ENCODE results near the gene PFDN5. TPM values are rescaled to one million over a fixed set of nuclear protein-coding genes. Genes with fewer than 3 reads are reported as not detected.
A peak's percentile ranks its signal among the peaks of the same experiment; 100 is the strongest.
"Not testable (repeated sequence)": the region's sequence is repeated elsewhere in the genome, so short reads cannot be mapped to it uniquely, and the experiment has no call there.

The PFDN5 gene
- total RNA-seq, 1 experiment from 2014 or later: 387 TPM

DNA sequence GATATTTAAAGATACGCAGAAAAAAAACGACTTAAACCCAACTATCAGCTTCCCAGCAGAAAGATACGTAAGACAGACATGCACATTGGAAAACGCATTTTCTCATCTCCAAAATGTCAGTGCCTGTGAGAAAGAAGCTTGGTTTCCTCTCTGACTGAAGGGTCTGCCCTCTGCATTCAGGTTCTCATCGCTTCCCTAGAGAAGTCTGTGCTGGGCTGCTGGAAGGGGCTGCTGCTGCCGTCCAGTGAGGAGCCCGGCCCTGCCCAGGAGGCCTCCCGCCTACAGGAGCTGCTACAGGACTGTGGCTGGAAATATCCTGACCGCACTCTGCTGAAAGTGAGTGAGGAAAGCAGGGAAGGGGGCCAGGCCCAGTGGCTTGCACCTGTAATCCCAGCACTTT, 4.7 kb upstream of the PFDN5 start:
- Histone ChIP-seq H3K9me2 (replicated peaks; ENCODE audit: insufficient read depth, low read length) (no peaks in the 10 kb centered on the region), H4K20me1 (ENCODE audit: insufficient read depth, low read depth, low read length) (no peaks in the 10 kb centered on the region), H3K36me3 (ENCODE audit: insufficient read depth, low read length) (peaks cover 8% of the 10 kb centered on the region; the same call in 1 of the 2 replicates), H3K27ac (ENCODE audit: low read length) (no peak overlapping the region), H3K9ac (ENCODE audit: low read length) (no peak overlapping the region), H3K27me3 (ENCODE audit: low read length) (no peaks in the 10 kb centered on the region), H3K4me2 (ENCODE audit: low read depth, low read length, poor library complexity, severe bottlenecking) (no peak overlapping the region), H3K9me3 (ENCODE audit: low read length) (no peaks in the 10 kb centered on the region), H2AFZ (ENCODE audit: low read length) (no peak overlapping the region), H3K4me3 (ENCODE audit: low read length) (no peak overlapping the region), H3K4me1 (ENCODE audit: low read length) (peaks cover 6% of the 10 kb centered on the region), H3K79me2 (ENCODE audit: low read length) (peaks cover 3% of the 10 kb centered on the region)
- no peak for DNase-seq

DNA sequence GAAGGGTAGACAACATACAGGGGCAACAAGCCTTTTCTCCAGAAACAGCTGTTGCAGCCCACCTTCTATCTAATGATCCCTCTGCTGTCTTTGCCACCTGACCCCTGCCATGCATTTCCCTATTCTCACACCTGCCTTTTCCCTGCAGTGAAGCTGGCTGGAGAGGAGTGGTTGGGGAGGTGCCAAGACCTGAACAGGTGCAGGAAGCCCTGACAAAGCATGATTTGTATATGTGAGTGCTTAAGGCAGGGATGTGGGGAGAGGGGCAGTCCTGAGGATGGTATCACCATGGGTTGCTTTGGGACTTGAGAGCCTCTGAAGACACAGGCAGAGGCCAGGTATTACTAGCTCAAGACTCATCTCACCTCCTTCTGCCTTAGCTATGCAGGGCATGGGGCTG, 2.9 kb upstream of the PFDN5 start:
- Histone ChIP-seq H3K79me2 (ENCODE audit: low read length) (peaks cover 20% of the 10 kb centered on the region), H4K20me1 (ENCODE audit: insufficient read depth, low read depth, low read length) (no peaks in the 10 kb centered on the region), H3K4me1 (ENCODE audit: low read length) (peaks cover 20% of the 10 kb centered on the region), H3K27ac (ENCODE audit: low read length) (no peak overlapping the region), H3K27me3 (ENCODE audit: low read length) (no peaks in the 10 kb centered on the region), H3K9ac (ENCODE audit: low read length) (no peak overlapping the region), H2AFZ (ENCODE audit: low read length) (no peak overlapping the region), H3K4me3 (ENCODE audit: low read length) (no peak overlapping the region), H3K9me3 (ENCODE audit: low read length) (no peaks in the 10 kb centered on the region), H3K36me3 (ENCODE audit: insufficient read depth, low read length) (peaks cover 9% of the 10 kb centered on the region; the same call in 1 of the 2 replicates), H3K9me2 (replicated peaks; ENCODE audit: insufficient read depth, low read length) (no peaks in the 10 kb centered on the region), H3K4me2 (ENCODE audit: low read depth, low read length, poor library complexity, severe bottlenecking) (no peak overlapping the region)
- DNase-seq: no peak

DNA sequence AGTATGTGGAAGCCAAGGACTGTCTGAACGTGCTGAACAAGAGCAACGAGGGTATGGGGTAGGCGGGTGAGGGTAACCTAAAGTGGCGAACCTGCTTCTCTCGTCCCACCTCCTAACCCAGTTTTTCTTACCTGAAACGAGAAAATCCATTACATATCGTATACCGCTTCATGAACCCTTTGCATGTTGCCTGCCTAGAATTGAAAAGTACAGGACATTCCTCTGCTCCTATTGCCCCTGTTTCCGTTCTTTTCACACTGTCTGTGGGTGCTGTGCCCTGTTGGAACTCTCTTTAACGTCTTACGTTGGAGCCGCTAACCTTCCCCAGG, 513 bp downstream of the PFDN5 start:
- peak overlapping the region; percentile 14; the same call in 1 of the 2 replicates for H2AFZ ChIP-seq (ENCODE audit: low read length)
- H3K27me3 ChIP-seq (ENCODE audit: low read length): no peaks in the 10 kb centered on the region
- peak overlapping the region; percentile 89 for H3K4me3 ChIP-seq (ENCODE audit: low read length)
- no peaks in the 10 kb centered on the region for H4K20me1 ChIP-seq (ENCODE audit: insufficient read depth, low read depth, low read length)
- DNase-seq: no peak
- H3K27ac ChIP-seq (ENCODE audit: low read length): peak overlapping the region; percentile 19; the same call in 1 of the 2 replicates
- H3K36me3 ChIP-seq (ENCODE audit: insufficient read depth, low read length): peaks cover 11% of the 10 kb centered on the region
- H3K9me2 ChIP-seq (replicated peaks; ENCODE audit: insufficient read depth, low read length): no peaks in the 10 kb centered on the region
- no peaks in the 10 kb centered on the region for H3K9me3 ChIP-seq (ENCODE audit: low read length)
- peaks cover 36% of the 10 kb centered on the region for H3K79me2 ChIP-seq (ENCODE audit: low read length)
- H3K4me2 ChIP-seq (ENCODE audit: low read depth, low read length, poor library complexity, severe bottlenecking): peak overlapping the region; percentile 82
- peaks cover 41% of the 10 kb centered on the region for H3K4me1 ChIP-seq (ENCODE audit: low read length)
- peak overlapping the region; percentile 89 for H3K9ac ChIP-seq (ENCODE audit: low read length)

DNA sequence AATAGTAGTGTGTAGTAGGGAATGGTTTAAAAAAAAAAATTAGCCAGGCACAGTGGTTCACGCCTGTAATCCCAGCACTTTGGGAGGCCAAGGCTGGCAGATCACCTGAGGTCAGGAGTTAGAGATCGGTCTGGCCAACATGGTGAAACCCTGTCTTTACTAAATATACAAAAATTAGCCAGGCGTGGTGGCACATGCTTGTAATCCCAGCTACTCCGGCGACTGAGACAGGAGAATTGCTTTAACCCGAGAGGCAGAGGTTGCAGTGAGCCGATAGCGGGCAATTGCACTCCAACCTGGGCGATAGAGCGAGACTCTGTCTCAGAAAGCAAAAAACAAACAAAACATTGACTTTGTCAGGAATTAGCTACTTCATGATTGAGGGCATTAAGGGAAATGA, 1.8 kb downstream of the PFDN5 start:
- peaks cover 16% of the 10 kb centered on the region for H3K36me3 ChIP-seq (ENCODE audit: insufficient read depth, low read length)
- H2AFZ ChIP-seq (ENCODE audit: low read length); H3K9me2 ChIP-seq (replicated peaks; ENCODE audit: insufficient read depth, low read length); H3K9me3 ChIP-seq (ENCODE audit: low read length); H3K27me3 ChIP-seq (ENCODE audit: low read length); H3K27ac ChIP-seq (ENCODE audit: low read length); H4K20me1 ChIP-seq (ENCODE audit: insufficient read depth, low read depth, low read length); H3K4me3 ChIP-seq (ENCODE audit: low read length); DNase-seq: not testable (repeated sequence)
- peaks cover 49% of the 10 kb centered on the region for H3K4me1 ChIP-seq (ENCODE audit: low read length)
- H3K79me2 ChIP-seq (ENCODE audit: low read length): peaks cover 49% of the 10 kb centered on the region
- H3K9ac ChIP-seq (ENCODE audit: low read length): peak overlapping the region; percentile 89
- peak overlapping the region; percentile 82 for H3K4me2 ChIP-seq (ENCODE audit: low read depth, low read length, poor library complexity, severe bottlenecking)

DNA sequence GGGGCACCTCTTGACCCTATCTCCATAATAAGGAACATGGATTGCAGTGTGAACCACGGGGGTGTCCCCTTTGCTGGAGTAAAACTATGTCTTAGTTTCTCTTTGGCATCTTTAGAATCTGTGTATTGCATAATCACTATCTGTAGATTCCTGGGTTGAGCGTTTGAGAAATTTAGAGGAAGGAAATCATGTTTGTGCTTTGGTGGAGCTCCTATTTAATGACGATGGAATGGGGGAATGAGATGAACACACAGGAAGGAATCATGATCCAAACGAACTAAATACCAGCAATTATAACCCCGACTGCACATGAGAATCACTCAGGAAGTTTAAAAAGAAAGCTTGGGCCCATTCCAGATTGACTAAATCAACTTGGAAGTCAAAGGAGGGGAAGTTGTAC, 2.8 kb downstream of the PFDN5 start:
- Histone ChIP-seq H3K9me2 (replicated peaks; ENCODE audit: insufficient read depth, low read length) (no peaks in the 10 kb centered on the region), H3K27ac (ENCODE audit: low read length) (no peak overlapping the region), H3K9ac (ENCODE audit: low read length) (0 out of 2 replicates have a peak overlapping the region, but pooled peaks have one; percentile 7), H3K4me1 (ENCODE audit: low read length) (peaks cover 55% of the 10 kb centered on the region), H3K9me3 (ENCODE audit: low read length) (no peaks in the 10 kb centered on the region), H3K4me3 (ENCODE audit: low read length) (no peak overlapping the region), H3K79me2 (ENCODE audit: low read length) (peaks cover 59% of the 10 kb centered on the region), H2AFZ (ENCODE audit: low read length) (no peak overlapping the region), H3K36me3 (ENCODE audit: insufficient read depth, low read length) (peaks cover 26% of the 10 kb centered on the region), H3K27me3 (ENCODE audit: low read length) (no peaks in the 10 kb centered on the region), H3K4me2 (ENCODE audit: low read depth, low read length, poor library complexity, severe bottlenecking) (no peak overlapping the region), H4K20me1 (ENCODE audit: insufficient read depth, low read depth, low read length) (no peaks in the 10 kb centered on the region)
- DNase-seq: no peak

DNA sequence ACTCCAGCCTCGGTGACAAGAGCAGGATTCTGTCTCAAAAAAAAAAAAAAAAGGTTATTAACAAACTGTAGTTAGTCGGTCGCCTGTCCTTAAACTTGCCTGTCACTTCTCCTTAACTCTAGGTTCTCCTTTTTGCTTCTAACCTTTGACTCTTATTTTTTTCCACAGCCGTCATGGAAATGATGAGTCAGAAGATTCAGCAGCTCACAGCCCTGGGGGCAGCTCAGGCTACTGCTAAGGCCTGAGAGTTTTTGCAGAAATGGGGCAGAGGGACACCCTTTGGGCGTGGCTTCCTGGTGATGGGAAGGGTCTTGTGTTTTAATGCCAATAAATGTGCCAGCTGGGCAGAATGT, 3.7 kb downstream of the PFDN5 start:
- H3K79me2 ChIP-seq (ENCODE audit: low read length): peaks cover 64% of the 10 kb centered on the region
- no peak overlapping the region for H2AFZ ChIP-seq (ENCODE audit: low read length)
- H3K36me3 ChIP-seq (ENCODE audit: insufficient read depth, low read length): peaks cover 30% of the 10 kb centered on the region
- no peaks in the 10 kb centered on the region for H4K20me1 ChIP-seq (ENCODE audit: insufficient read depth, low read depth, low read length)
- DNase-seq: peak; percentile 74
- no peaks in the 10 kb centered on the region for H3K9me2 ChIP-seq (replicated peaks; ENCODE audit: insufficient read depth, low read length)
- H3K9me3 ChIP-seq (ENCODE audit: low read length): no peaks in the 10 kb centered on the region
- no peak overlapping the region for H3K27ac ChIP-seq (ENCODE audit: low read length)
- peak overlapping the region; percentile 94 for H3K4me3 ChIP-seq (ENCODE audit: low read length)
- H3K9ac ChIP-seq (ENCODE audit: low read length): peak overlapping the region; percentile 93
- peaks cover 55% of the 10 kb centered on the region for H3K4me1 ChIP-seq (ENCODE audit: low read length)
- H3K4me2 ChIP-seq (ENCODE audit: low read depth, low read length, poor library complexity, severe bottlenecking): peak overlapping the region; percentile 89
- H3K27me3 ChIP-seq (ENCODE audit: low read length): no peaks in the 10 kb centered on the region

DNA sequence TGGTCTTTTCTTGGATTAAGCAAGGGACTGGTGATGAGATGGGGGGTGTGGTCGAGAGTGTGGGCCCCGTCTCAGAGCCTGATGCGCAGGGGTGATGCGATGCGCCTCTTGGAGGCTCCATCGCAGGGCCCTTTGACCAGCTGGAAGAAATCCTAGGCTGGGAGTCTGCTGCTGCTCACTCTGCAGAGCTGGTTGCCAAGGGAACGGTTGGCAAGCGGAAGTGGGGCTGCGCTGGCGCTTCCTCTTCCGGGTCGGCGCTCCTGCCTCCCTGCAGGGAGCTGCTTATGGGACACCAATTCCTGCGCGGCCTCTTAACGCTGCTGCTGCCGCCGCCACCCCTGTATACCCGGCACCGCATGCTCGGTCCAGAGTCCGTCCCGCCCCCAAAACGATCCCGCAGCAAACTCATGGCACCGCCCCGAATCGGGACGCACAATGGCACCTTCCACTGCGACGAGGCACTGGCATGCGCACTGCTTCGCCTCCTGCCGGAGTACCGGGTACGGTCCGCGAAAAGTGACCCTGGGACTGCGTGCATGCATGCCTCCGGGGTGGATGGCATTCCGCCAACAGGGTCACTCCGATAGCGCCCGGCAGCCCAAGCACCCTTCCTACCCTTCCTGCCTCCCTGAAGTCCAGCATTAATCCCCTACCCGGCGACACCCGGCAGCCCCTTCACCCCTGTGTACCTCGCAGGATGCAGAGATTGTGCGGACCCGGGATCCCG, 4.3 kb downstream of the PFDN5 start, which contains the start of gene MYG1:
TSS of gene MYG1 (plus strand) at position 242 of the 727 bp plus-strand sequence. CDS start at position 285, 43 bp downstream.
- Histone ChIP-seq H4K20me1 (ENCODE audit: insufficient read depth, low read depth, low read length) (no peaks in the 10 kb centered on the region), H3K4me2 (ENCODE audit: low read depth, low read length, poor library complexity, severe bottlenecking) (peak within 1 kb of the TSS; percentile 89), H3K36me3 (ENCODE audit: insufficient read depth, low read length) (peaks cover 30% of the 10 kb centered on the region), H3K4me1 (ENCODE audit: low read length) (peaks cover 55% of the 10 kb centered on the region), H3K27me3 (ENCODE audit: low read length) (no peaks in the 10 kb centered on the region), H3K27ac (ENCODE audit: low read length) (peak within 1 kb of the TSS; percentile 8; the same call in 1 of the 2 replicates), H3K79me2 (ENCODE audit: low read length) (peaks cover 64% of the 10 kb centered on the region), H3K9ac (ENCODE audit: low read length) (peak within 1 kb of the TSS; percentile 93), H3K4me3 (ENCODE audit: low read length) (peak within 1 kb of the TSS; percentile 94), H3K9me3 (ENCODE audit: low read length) (no peaks in the 10 kb centered on the region), H2AFZ (ENCODE audit: low read length) (peak within 1 kb of the TSS; percentile 70; the same call in 1 of the 2 replicates), H3K9me2 (replicated peaks; ENCODE audit: insufficient read depth, low read length) (no peaks in the 10 kb centered on the region)
- peak; percentile 97 for DNase-seq

DNA sequence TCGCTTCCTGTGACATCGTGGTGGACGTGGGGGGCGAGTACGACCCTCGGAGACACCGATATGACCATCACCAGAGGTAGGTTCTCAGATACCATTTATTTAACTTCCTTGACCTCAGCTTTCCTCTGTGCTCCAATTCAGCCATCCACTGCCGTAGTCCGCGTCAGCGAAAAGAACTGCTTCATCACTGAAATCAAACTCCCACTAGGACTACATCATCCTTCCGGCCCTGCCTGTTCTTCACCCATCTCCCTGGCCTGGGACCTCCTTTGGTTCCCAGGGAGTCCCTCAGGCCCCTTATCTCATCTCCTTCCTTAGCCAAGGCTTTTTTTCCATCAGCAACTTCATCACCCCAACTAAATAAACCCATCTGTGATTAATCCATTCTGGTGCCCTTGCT, 4.8 kb downstream of the PFDN5 start:
- Histone ChIP-seq H3K4me3 (ENCODE audit: low read length) (peak overlapping the region; percentile 94), H3K4me2 (ENCODE audit: low read depth, low read length, poor library complexity, severe bottlenecking) (peak overlapping the region; percentile 89), H3K27ac (ENCODE audit: low read length) (peak overlapping the region; percentile 8; the same call in 1 of the 2 replicates), H4K20me1 (ENCODE audit: insufficient read depth, low read depth, low read length) (no peaks in the 10 kb centered on the region), H3K79me2 (ENCODE audit: low read length) (peaks cover 64% of the 10 kb centered on the region), H3K9ac (ENCODE audit: low read length) (peak overlapping the region; percentile 93), H2AFZ (ENCODE audit: low read length) (peak overlapping the region; percentile 70; the same call in 1 of the 2 replicates), H3K36me3 (ENCODE audit: insufficient read depth, low read length) (peaks cover 31% of the 10 kb centered on the region), H3K4me1 (ENCODE audit: low read length) (peaks cover 50% of the 10 kb centered on the region), H3K9me2 (replicated peaks; ENCODE audit: insufficient read depth, low read length) (no peaks in the 10 kb centered on the region), H3K27me3 (ENCODE audit: low read length) (no peaks in the 10 kb centered on the region), H3K9me3 (ENCODE audit: low read length) (no peaks in the 10 kb centered on the region)
- peak; percentile 61 for DNase-seq

Data from Karpas-422 (cell line).